B cell (primary cell): Measurements from ENCODE around the gene CDK4. TPM values are rescaled to one million over a fixed set of nuclear protein-coding genes. Genes with fewer than 3 reads are reported as not detected.

Experiments
- ATAC-seq: fragments of 200-7000 bp; cut with Tn5 transposase; one replicate; pipeline ENCODE4 v1.10.0; 2021; ENCODE audit warnings: low read depth, mild to moderate bottlenecking, moderate number of reproducible peaks, moderate library complexity
- CTCF ChIA-PET: fragments of 350-600 bp; sonication (Branson Sonifier 250); formaldehyde crosslinking; loops from one replicate; lab custom pipeline; 2021; ENCODE audit warnings: antibody characterized with exemption, inconsistent platforms; lab: Charles Lee
- POLR2A ChIA-PET: fragments of 350-600 bp; sonication (Branson Sonifier 250); formaldehyde crosslinking; loops from one replicate; lab custom pipeline; 2021; ENCODE audit warnings: antibody characterized with exemption; lab: Charles Lee
- DNase-seq: peaks from one replicate; pipeline ENCODE4 v3.0.0; 2013
- H2AFZ ChIP-seq: 2 replicates; pipeline ENCODE4 v1.6.1; 2012; ENCODE audit warnings: mild to moderate bottlenecking, low read depth, low read length; ENCODE audit not compliant: insufficient read depth, poor library complexity, severe bottlenecking
- H3K27ac ChIP-seq, 2 donors: 1 replicate in 1 of 2; 2 replicates in 1 of 2; pipeline ENCODE4 v1.5.1; 2012 to 2013; ENCODE audit warnings: low read length in 2 of 2, mild to moderate bottlenecking in 2 of 2, moderate library complexity in 1 of 2
- H3K27me3 ChIP-seq, 4 experiments: fragments of 200-600 bp in 1 of 4; sonication (generic) in 1 of 4; replicated peaks in 1 of 4; 1 replicate in 2 of 4; 2 replicates in 2 of 4; pipeline versions ENCODE4 v1.6.1 to v1.7.0; 2013 to 2016; ENCODE audit warnings: low read length in 3 of 4, mild to moderate bottlenecking in 2 of 4, mixed read lengths in 1 of 4, moderate library complexity in 1 of 4; ENCODE audit not compliant: insufficient read depth in 4 of 4, control insufficient read depth in 3 of 4; ENCODE audit errors: control extremely low read depth in 1 of 4
- H3K36me3 ChIP-seq, 2 experiments: replicated peaks in 1 of 2; 1 replicate in 1 of 2; 2 replicates in 1 of 2; pipeline versions ENCODE4 v1.6.1 to v1.7.1; 2013; ENCODE audit warnings: low read length in 1 of 2; ENCODE audit not compliant: insufficient read depth in 2 of 2, control insufficient read depth in 1 of 2; ENCODE audit errors: control extremely low read depth in 1 of 2, extremely low read depth in 1 of 2
- H3K4me1 ChIP-seq, 2 donors: fragments of 200-600 bp in 1 of 2; sonication (generic) in 1 of 2; 1 replicate in 1 of 2; 2 replicates in 1 of 2; pipeline versions ENCODE4 v1.5.1 to v1.6.1; 2013 to 2017; ENCODE audit warnings: low read length in 2 of 2; ENCODE audit not compliant: control insufficient read depth in 2 of 2, insufficient read depth in 2 of 2
- H3K4me2 ChIP-seq: replicated peaks from 2 replicates; pipeline ENCODE3; 2012; ENCODE audit warnings: mild to moderate bottlenecking, low read depth, low read length; ENCODE audit not compliant: poor library complexity, severe bottlenecking
- H3K4me3 ChIP-seq, 5 experiments: fragments of 200-600 bp in 1 of 5; sonication (generic) in 1 of 5; 1 replicate in 3 of 5; 2 replicates in 2 of 5; pipeline versions ENCODE4 v1.5.1 to v1.7.0; 2011 to 2016; ENCODE audit warnings: low read length in 4 of 5, mild to moderate bottlenecking in 4 of 5, low read depth in 2 of 5, control low read depth in 1 of 5, moderate library complexity in 1 of 5; ENCODE audit not compliant: insufficient read depth in 1 of 5; ENCODE audit errors: control extremely low read depth in 1 of 5, extremely low read depth in 1 of 5
- H3K79me2 ChIP-seq: fragments of 200-600 bp; sonication (generic); one replicate; pipeline ENCODE4 v1.6.0; 2016; ENCODE audit warnings: low read length; ENCODE audit not compliant: control insufficient read depth, insufficient read depth
- H3K9ac ChIP-seq: fragments of 200-600 bp; sonication (generic); 2 replicates; pipeline ENCODE4 v1.6.1; 2017; ENCODE audit warnings: mild to moderate bottlenecking, low read length, moderate library complexity
- H3K9me3 ChIP-seq, 3 donors: one replicate each; pipeline versions ENCODE4 v1.6.1 to v1.7.1; 2013; ENCODE audit warnings: low read length in 2 of 3; ENCODE audit not compliant: control insufficient read depth in 2 of 3, insufficient read depth in 1 of 3; ENCODE audit errors: control extremely low read depth in 1 of 3
- H4K20me1 ChIP-seq: 2 replicates; pipeline ENCODE4 v1.6.0; 2012; ENCODE audit warnings: mild to moderate bottlenecking, low read length; ENCODE audit not compliant: insufficient read depth, control insufficient read depth, poor library complexity, severe bottlenecking
- H3K27ac Mint-ChIP-seq: one replicate; pipeline ENCODE4 v1.8.0; 2021; ENCODE audit warnings: mixed read lengths
- H3K27me3 Mint-ChIP-seq: one replicate; pipeline ENCODE4 v1.8.0; 2021; ENCODE audit warnings: mixed read lengths
- H3K4me1 Mint-ChIP-seq: one replicate; pipeline ENCODE4 v1.8.0; 2021; ENCODE audit warnings: mixed read lengths
- H3K4me3 Mint-ChIP-seq: one replicate; pipeline ENCODE4 v1.8.0; 2021; ENCODE audit warnings: mixed read lengths
- H3K9me3 Mint-ChIP-seq: one replicate; pipeline ENCODE4 v1.8.0; 2022; ENCODE audit warnings: mixed read lengths; ENCODE audit not compliant: insufficient read depth
- EZH2 ChIP-seq: IDR thresholded peaks from 2 replicates; pipeline ENCODE4 v1.6.1; 2012; ENCODE audit warnings: borderline replicate concordance, low read depth, mild to moderate bottlenecking, moderate library complexity, low read length; ENCODE audit not compliant: insufficient read depth, poor library complexity, severe bottlenecking
- WGBS: methylation state at CpG from one replicate; pipeline ENCODE4 v1.1.5; 2013; ENCODE audit warnings: missing lambda C conversion rate; ENCODE audit not compliant: insufficient coverage; 5-methylcytosine and 5-hydroxymethylcytosine counted together
- intact Hi-C: fragments of 100-400 bp; cut with micrococcal nuclease; formaldehyde crosslinking; loops from one replicate; pipeline ENCODE4 v1.10.0; 2022
- polyA plus RNA-seq: library from polyadenylated mRNA; depleted of rRNA; stranded (reverse); fragments of >200 nt; gene quantifications from 2 replicates; pipeline ENCODE4 v1.2.3, GENCODE V29; 2012
- total RNA-seq, 2 donors: library from RNA; stranded (reverse); fragments of 120-200 nt in 1 of 2; gene quantifications; 1 replicate in 1 of 2; 2 replicates in 1 of 2; pipeline versions ENCODE4 v1.2.3 to v1.2.4, GENCODE V29; 2013 to 2022
- TF ChIP-seq, protein P1 (sequence below): fragments of 200-600 bp; IDR thresholded peaks from one replicate; pipeline ENCODE4 v1.8.0; 2022; ENCODE audit warnings: antibody characterized with exemption, mild to moderate bottlenecking

CDK4 gene
- total and polyA plus RNA-seq, 2 donors (not counting 1 experiment from before 2014, with no cell fraction given) = 34.8 to 44.6 TPM

DNA sequence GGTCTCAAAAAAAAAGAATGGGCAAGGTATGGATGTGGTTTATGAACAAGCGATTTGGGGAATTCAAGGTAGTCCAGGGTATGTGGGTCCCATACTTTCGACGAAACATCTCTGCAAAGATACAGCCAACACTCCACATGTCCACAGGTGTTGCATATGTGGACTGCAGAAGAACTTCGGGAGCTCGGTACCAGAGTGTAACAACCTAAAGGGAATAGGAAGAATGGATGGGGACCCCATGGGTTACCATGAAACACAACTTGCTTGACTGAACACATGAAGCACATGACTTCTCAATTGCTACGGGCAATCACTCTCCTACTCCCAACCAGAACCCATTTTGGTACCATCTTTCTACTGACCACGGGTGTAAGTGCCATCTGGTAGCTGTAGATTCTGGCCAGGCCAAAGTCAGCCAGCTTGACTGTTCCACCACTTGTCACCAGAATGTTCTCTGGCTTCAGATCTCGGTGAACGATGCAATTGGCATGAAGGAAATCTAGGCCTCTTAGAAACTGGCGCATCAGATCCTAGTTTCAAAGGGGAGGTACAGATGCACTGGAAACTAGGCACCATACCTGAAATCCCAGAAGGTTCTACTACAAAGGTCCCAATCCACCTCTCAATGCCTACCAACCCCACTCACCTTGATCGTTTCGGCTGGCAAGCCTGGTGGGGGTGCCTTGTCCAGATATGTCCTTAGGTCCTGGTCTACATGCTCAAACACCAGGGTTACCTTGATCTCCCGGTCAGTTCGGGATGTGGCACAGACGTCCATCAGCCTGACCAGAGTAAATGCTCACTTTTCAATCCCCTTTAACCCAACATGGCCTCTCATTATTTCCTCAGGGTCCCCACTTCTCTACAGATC is 1.3 kb downstream of the CDK4 start:
- ATAC-seq = no peak
- TF ChIP-seq, protein P1, sequence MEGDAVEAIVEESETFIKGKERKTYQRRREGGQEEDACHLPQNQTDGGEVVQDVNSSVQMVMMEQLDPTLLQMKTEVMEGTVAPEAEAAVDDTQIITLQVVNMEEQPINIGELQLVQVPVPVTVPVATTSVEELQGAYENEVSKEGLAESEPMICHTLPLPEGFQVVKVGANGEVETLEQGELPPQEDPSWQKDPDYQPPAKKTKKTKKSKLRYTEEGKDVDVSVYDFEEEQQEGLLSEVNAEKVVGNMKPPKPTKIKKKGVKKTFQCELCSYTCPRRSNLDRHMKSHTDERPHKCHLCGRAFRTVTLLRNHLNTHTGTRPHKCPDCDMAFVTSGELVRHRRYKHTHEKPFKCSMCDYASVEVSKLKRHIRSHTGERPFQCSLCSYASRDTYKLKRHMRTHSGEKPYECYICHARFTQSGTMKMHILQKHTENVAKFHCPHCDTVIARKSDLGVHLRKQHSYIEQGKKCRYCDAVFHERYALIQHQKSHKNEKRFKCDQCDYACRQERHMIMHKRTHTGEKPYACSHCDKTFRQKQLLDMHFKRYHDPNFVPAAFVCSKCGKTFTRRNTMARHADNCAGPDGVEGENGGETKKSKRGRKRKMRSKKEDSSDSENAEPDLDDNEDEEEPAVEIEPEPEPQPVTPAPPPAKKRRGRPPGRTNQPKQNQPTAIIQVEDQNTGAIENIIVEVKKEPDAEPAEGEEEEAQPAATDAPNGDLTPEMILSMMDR = no peak
- H3K4me1 ChIP-seq = peaks cover 31 to 45% of the 10 kb centered on the region in 2 donors
- H3K4me3 ChIP-seq = peak overlapping the region in 2 of 5 experiments; percentile 80 to 84
- peaks cover 22% of the 10 kb centered on the region for H3K79me2 ChIP-seq
- Mint-ChIP-seq H3K27ac (peak overlapping the region; percentile 95), H3K4me1 (peaks cover 49% of the 10 kb centered on the region), H3K27me3 (no peaks in the 10 kb centered on the region), H3K9me3 (no peaks in the 10 kb centered on the region), H3K4me3 (peak overlapping the region; percentile 91)
- no peak overlapping the region for H2AFZ ChIP-seq
- H3K27ac ChIP-seq = peak overlapping the region in 1 of 2 donors; percentile 85
- peak overlapping the region; percentile 85 for H3K4me2 ChIP-seq
- POLR2A ChIA-PET = interaction anchor here (0.7 kb wide), 1 partner anchor 62 kb away, joined by 5 read pairs; no protein-coding TSS in a partner anchor
- H3K27me3 ChIP-seq = no peaks in the 10 kb centered on the region
- H3K36me3 ChIP-seq = peaks cover 2 to 41% of the 10 kb centered on the region in 2 experiments
- intact Hi-C loops = loop anchor here (5.0 to 10.0 kb wide), 5 partner anchors 266 to 1633 kb away; partner anchors contain the start of genes GLI1, INHBE, MARS1 and NAB2
- no peak for DNase-seq
- H3K9ac ChIP-seq = no peak overlapping the region
- CTCF ChIA-PET = no interaction called here
- peaks cover under 1% of the 10 kb centered on the region for H4K20me1 ChIP-seq
- WGBS = 88% methylated on average over 14 of the region's 15 CpGs
- no peaks in the 10 kb centered on the region for H3K9me3 ChIP-seq

DNA sequence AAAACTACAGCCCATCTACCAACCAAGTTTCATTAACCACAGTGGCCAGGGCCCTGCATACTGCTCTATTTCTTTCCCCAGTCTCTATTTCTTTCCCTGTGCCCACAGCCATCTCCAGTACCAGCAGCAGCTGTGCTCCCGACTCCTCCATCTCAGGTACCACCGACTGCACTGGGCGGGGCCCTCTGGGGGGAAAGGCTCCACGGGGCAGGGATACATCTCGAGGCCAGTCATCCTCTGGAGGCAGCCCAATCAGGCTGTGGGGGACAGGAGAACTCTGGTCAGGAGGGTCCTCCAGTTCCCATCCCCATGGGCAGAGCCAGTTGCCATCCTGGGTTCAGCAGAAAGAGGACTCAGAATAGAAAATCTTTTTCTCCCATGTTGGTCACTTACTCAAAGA is 3.0 kb downstream of the CDK4 start:
- no peak overlapping the region for H3K27ac ChIP-seq
- H3K9me3 ChIP-seq = no peaks in the 10 kb centered on the region
- WGBS = 97% methylated on average over 5 of the region's 5 CpGs
- Mint-ChIP-seq H3K27me3 (no peaks in the 10 kb centered on the region), H3K4me3 (no peak overlapping the region), H3K9me3 (no peaks in the 10 kb centered on the region), H3K4me1 (peaks cover 57% of the 10 kb centered on the region), H3K27ac (no peak overlapping the region)
- CTCF ChIA-PET = interaction anchor here (0.7 to 1.0 kb wide), 3 partner anchors 8 to 39 kb away, joined by 3 to 6 read pairs (median 3); no protein-coding TSS in a partner anchor
- H4K20me1 ChIP-seq = no peaks in the 10 kb centered on the region
- H3K4me2 ChIP-seq = no peak overlapping the region
- ATAC-seq = no peak
- no peaks in the 10 kb centered on the region for H3K27me3 ChIP-seq
- peaks cover 33 to 52% of the 10 kb centered on the region in 2 donors for H3K4me1 ChIP-seq
- H3K4me3 ChIP-seq = no peak overlapping the region
- DNase-seq = no peak
- intact Hi-C loops = no loop called here
- TF ChIP-seq EZH2 = no peak
- TF ChIP-seq, protein P1 = no peak
- no peak overlapping the region for H2AFZ ChIP-seq
- POLR2A ChIA-PET = no interaction called here
- H3K9ac ChIP-seq = no peak overlapping the region
- H3K36me3 ChIP-seq = peaks cover 2 to 41% of the 10 kb centered on the region in 2 experiments
- peaks cover 33% of the 10 kb centered on the region for H3K79me2 ChIP-seq
